Measurements from ENCODE around the gene UBR2. TPM values are rescaled to one million over a fixed set of nuclear protein-coding genes. Genes with fewer than 3 reads are reported as not detected.

The UBR2 gene
- total RNA-seq, 1 donor from 2014 or later, result 17.8 TPM

DNA sequence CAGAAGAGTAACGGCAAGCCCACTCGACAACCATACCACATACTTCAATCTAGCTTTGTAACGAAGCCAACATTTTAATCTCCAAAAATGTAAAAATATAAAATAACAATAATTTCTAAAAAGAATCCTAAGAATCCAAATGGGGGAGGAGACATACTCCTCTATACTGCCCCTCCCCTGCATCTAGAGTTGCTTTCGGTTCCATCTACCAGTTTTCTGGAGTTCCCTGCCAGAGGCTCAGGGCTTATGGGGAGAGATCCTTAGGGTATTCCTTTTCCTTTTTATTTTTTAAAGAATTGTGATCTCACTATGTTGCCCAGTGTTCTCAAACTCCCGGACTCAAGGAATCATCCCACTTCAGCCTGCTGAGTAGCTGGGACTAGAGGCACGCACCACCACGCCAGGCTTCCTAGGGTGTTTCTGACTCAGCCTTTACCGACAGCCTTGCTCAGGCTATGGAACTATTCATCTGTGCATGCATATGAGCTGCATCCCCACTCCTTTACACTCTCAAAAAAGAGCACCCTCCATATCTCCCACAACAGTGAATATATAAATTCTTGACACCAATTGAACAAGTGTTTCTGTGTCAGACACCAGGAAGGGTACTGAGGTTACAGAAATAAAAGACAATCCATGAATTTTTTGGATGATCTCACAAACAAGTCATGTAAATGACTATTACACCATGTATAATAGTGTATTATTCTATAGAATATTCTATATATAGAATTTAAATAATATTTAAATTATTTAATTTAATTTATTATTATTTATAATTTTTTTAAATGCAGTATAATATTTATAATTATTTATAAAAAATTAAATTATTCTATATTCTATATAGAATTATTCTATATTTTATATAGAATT is 40.7 kb upstream of the UBR2 start:
- Histone ChIP-seq H3K36me3 (no peaks in the 10 kb centered on the region), H3K27me3 (no peaks in the 10 kb centered on the region), H3K4me3 (no peak overlapping the region), H3K9me3 (peaks cover 0 to 7% of the 10 kb centered on the region in 2 donors), H3K27ac (no peak overlapping the region), H3K4me1 (no peaks in the 10 kb centered on the region)
- TF ChIP-seq, protein P1, sequence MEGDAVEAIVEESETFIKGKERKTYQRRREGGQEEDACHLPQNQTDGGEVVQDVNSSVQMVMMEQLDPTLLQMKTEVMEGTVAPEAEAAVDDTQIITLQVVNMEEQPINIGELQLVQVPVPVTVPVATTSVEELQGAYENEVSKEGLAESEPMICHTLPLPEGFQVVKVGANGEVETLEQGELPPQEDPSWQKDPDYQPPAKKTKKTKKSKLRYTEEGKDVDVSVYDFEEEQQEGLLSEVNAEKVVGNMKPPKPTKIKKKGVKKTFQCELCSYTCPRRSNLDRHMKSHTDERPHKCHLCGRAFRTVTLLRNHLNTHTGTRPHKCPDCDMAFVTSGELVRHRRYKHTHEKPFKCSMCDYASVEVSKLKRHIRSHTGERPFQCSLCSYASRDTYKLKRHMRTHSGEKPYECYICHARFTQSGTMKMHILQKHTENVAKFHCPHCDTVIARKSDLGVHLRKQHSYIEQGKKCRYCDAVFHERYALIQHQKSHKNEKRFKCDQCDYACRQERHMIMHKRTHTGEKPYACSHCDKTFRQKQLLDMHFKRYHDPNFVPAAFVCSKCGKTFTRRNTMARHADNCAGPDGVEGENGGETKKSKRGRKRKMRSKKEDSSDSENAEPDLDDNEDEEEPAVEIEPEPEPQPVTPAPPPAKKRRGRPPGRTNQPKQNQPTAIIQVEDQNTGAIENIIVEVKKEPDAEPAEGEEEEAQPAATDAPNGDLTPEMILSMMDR (IDR thresholded peaks at IDR 0.05), result no peak
- no peak for DNase-seq (ENCODE audit: low spot score in 2 of 2)
- intact Hi-C loops (cut with DNase I), result no loop called here

DNA sequence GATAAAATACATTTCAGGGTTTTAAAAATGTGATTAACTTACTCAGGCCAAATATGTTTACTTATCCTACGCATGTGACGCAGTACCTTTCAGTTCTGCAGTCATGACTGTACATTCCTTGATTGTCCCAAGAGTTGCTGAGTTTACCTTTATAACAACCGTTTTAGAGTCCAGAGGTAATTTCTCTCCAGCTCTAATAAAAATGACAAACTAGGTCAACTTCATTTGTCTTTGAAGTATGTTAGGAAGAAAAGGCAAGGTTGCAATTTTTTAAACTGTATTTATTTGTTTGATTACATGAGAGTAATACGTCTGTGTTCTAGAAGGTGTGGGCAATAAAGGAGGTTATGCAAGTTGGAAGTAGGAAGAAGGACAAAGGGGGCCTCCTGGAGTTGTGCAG is 38.6 kb upstream of the UBR2 start:
- TF ChIP-seq, protein P1 (IDR thresholded peaks at IDR 0.05), result no peak
- Histone ChIP-seq H3K27ac (no peak overlapping the region), H3K4me1 (no peaks in the 10 kb centered on the region), H3K36me3 (no peaks in the 10 kb centered on the region), H3K27me3 (no peaks in the 10 kb centered on the region), H3K9me3 (peaks cover 0 to under 1% of the 10 kb centered on the region in 2 donors), H3K4me3 (no peak overlapping the region)
- intact Hi-C loops (cut with DNase I), result no loop called here
- no peak for DNase-seq (ENCODE audit: low spot score in 2 of 2)

DNA sequence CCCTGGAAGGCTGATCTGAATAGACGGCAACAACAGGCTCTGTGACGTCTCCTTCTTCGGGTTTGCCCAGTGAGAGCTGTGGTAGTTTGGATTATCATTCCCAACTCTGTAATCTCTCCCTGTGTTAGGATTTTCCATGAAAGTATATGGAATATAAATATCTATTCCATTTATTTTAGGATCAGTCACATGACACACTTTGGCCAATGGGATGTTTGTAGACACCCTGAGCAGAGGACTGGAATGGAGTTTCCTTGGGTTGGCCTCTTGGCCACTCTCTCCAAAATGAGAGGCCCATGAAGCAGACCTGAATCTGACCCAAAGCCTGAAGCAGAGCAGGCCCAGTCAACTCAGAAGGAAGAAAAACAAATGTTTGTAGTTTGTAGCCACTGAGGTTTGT is 37.2 kb upstream of the UBR2 start:
- TF ChIP-seq, protein P1 (IDR thresholded peaks at IDR 0.05), result no peak
- no peak overlapping the region for H3K27ac ChIP-seq
- H3K4me1 ChIP-seq, result no peaks in the 10 kb centered on the region
- no peak for DNase-seq (ENCODE audit: low spot score in 2 of 2)
- intact Hi-C loops (cut with DNase I), result no loop called here
- H3K9me3 ChIP-seq, result no peaks in the 10 kb centered on the region
- no peak overlapping the region for H3K4me3 ChIP-seq
- no peaks in the 10 kb centered on the region for H3K27me3 ChIP-seq
- H3K36me3 ChIP-seq, result no peaks in the 10 kb centered on the region

DNA sequence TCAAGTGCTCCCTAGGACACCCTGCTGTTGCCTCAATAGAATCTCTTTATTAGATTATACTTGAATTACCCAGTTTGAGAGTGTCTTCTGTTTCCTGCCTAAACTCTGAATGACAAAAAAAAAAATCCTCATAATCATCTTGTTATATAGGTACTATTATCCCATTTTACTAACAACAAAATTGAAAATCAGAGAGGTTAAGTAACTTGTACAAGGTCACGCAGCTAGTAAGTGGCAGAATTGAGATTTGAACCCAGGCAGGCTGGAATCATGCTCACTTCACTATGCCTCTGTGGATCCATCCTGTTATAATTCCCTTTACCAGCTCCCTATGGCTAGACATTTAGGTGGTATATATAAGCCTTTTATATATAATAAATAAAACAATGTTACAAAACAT is 36.6 kb upstream of the UBR2 start:
- Histone ChIP-seq H3K4me1 (no peaks in the 10 kb centered on the region), H3K9me3 (no peaks in the 10 kb centered on the region), H3K27ac (no peak overlapping the region), H3K36me3 (no peaks in the 10 kb centered on the region), H3K4me3 (no peak overlapping the region), H3K27me3 (no peaks in the 10 kb centered on the region)
- DNase-seq (ENCODE audit: low spot score in 2 of 2), result no peak
- intact Hi-C loops (cut with DNase I), result no loop called here
- TF ChIP-seq, protein P1 (IDR thresholded peaks at IDR 0.05), result no peak

DNA sequence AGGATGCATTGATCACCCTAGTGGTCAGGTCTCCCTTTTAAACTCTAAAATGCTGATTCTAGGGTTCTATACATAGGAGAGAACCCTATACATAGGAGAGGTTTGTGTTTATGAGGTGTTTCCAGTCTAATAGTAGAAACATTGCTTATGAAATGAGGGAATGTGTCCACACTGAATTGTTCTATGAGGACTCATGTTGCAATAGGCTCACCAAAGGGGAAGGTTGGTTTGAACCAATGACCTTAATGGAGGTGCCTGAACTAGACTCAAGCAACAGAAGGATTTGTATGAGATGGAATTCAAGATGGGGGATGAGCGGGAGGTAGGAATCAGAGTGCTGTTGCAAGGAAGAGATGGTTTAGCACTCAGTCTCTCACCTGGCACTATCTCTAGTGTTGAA is 33.5 kb upstream of the UBR2 start:
- no peaks in the 10 kb centered on the region for H3K36me3 ChIP-seq
- intact Hi-C loops (cut with DNase I), result no loop called here
- no peak overlapping the region for H3K4me3 ChIP-seq
- H3K9me3 ChIP-seq, result no peaks in the 10 kb centered on the region
- no peaks in the 10 kb centered on the region for H3K4me1 ChIP-seq
- TF ChIP-seq, protein P1 (IDR thresholded peaks at IDR 0.05), result no peak
- no peak overlapping the region for H3K27ac ChIP-seq
- no peaks in the 10 kb centered on the region for H3K27me3 ChIP-seq
- no peak for DNase-seq (ENCODE audit: low spot score in 2 of 2)

Measured in ascending aorta (tissue), 2 donors.